ENCODE results near the gene IL18BP.

- TF ChIP-seq EZH2 (IDR thresholded peaks at IDR 0.05; ENCODE audit: insufficient read depth, low read length) (no peak), CTCF (IDR thresholded peaks at IDR 0.05; ENCODE audit: insufficient read depth, low read depth, low read length) (no peak)
Measured at GRCh38 chr11:71998649-71999310, at the start of gene IL18BP.
